Endothelial cell of umbilical vein (primary cell): Measurements from ENCODE around the gene THSD7A. TPM values are rescaled to one million over a fixed set of nuclear protein-coding genes. Genes with fewer than 3 reads are reported as not detected.

Experiments used
- BruUV-seq: library from RNA; stranded (reverse); fragments of 400-500 nt; replicated peaks from 2 replicates; lab custom pipeline; 2021; lab: Mats Ljungman, UMichigan
- CTCF ChIA-PET: fragments of 300-600, 350-600 bp; sonication (Branson Sonifier 250); formaldehyde crosslinking; loops from one replicate; lab custom pipeline; 2021; ENCODE audit warnings: antibody characterized with exemption, inconsistent platforms; lab: Charles Lee
- POLR2A ChIA-PET: fragments of 300-600, 350-600 bp; sonication (Branson Sonifier 250); formaldehyde crosslinking; loops from one replicate; lab custom pipeline; 2021; ENCODE audit warnings: antibody characterized with exemption, inconsistent platforms; lab: Charles Lee
- DNase-seq: peaks from one replicate; pipeline ENCODE4 v3.0.0-alpha.2; 2011; ENCODE audit warnings: low read depth, low spot score
- FAIRE-seq: peaks from 2 replicates; lab custom pipeline; 2011; peaks lifted over from hg19 to GRCh38; lab: Jason Lieb, UNC
- H2AFZ ChIP-seq: 2 replicates; pipeline ENCODE4 v1.6.0; 2012; ENCODE audit warnings: low read depth, low read length, control low read depth, inconsistent platforms
- H3K27ac ChIP-seq: 2 replicates; pipeline ENCODE4 v1.5.1; 2011; ENCODE audit warnings: low read depth, mild to moderate bottlenecking, control low read depth, low read length, moderate library complexity; ENCODE audit not compliant: insufficient read depth
- H3K27me3 ChIP-seq, 2 experiments: 2 replicates each; pipeline versions ENCODE4 v1.6.0 to v1.6.1; 2011; ENCODE audit warnings: low read length in 2 of 2, mixed read lengths in 1 of 2; ENCODE audit not compliant: control insufficient read depth in 2 of 2, insufficient read depth in 2 of 2
- H3K36me3 ChIP-seq, 2 experiments: 2 replicates in 1 of 2; 3 replicates in 1 of 2; pipeline ENCODE4 v1.5.1; 2011; ENCODE audit warnings: low read length in 2 of 2, mild to moderate bottlenecking in 1 of 2, moderate library complexity in 1 of 2; ENCODE audit not compliant: control insufficient read depth in 2 of 2, insufficient read depth in 2 of 2; ENCODE audit errors: extremely low read depth in 1 of 2
- H3K4me1 ChIP-seq: 3 replicates; pipeline ENCODE4 v1.5.1; 2011; ENCODE audit warnings: mild to moderate bottlenecking, low read length; ENCODE audit not compliant: control insufficient read depth, insufficient read depth; ENCODE audit errors: extremely low read depth
- H3K4me2 ChIP-seq: 2 replicates; pipeline ENCODE4 v1.6.1; 2011; ENCODE audit warnings: low read length, control low read depth, mixed read lengths; ENCODE audit not compliant: insufficient read depth
- H3K4me3 ChIP-seq, 3 experiments: fragments of 200-600 bp in 1 of 3; sonication (generic), shearing (Covaris generic) in 1 of 3; replicated peaks in 1 of 3; 2 replicates each; pipeline ENCODE4 v1.5.1; 2011 to 2016; ENCODE audit warnings: control low read depth in 3 of 3, low read length in 3 of 3, mild to moderate bottlenecking in 2 of 3, inconsistent platforms in 1 of 3, low read depth in 1 of 3, moderate library complexity in 1 of 3; ENCODE audit not compliant: insufficient read depth in 1 of 3
- H3K79me2 ChIP-seq: 2 replicates; pipeline ENCODE4 v1.6.0; 2012; ENCODE audit warnings: low read length, inconsistent platforms; ENCODE audit not compliant: control insufficient read depth, insufficient read depth
- H3K9ac ChIP-seq: replicated peaks from 2 replicates; pipeline ENCODE3; 2011; ENCODE audit warnings: low read length, control low read depth; ENCODE audit not compliant: insufficient read depth; ENCODE audit errors: extremely low read depth
- H3K9me1 ChIP-seq: replicated peaks from 3 replicates; pipeline ENCODE4 v1.6.0; 2011; ENCODE audit warnings: mild to moderate bottlenecking, low read length; ENCODE audit not compliant: control insufficient read depth, insufficient read depth; ENCODE audit errors: extremely low read depth
- H3K9me3 ChIP-seq: replicated peaks from 2 replicates; pipeline ENCODE4 v1.5.1; 2012; ENCODE audit warnings: low read length, inconsistent platforms; ENCODE audit not compliant: control insufficient read depth, insufficient read depth
- H4K20me1 ChIP-seq: replicated peaks from 2 replicates; pipeline ENCODE3; 2011; ENCODE audit warnings: mild to moderate bottlenecking, low read length; ENCODE audit not compliant: control insufficient read depth, insufficient read depth; ENCODE audit errors: extremely low read depth
- EZH2 ChIP-seq: IDR thresholded peaks from 2 replicates; pipeline ENCODE4 v1.6.1; 2012; ENCODE audit warnings: borderline replicate concordance, low read depth, mild to moderate bottlenecking, moderate library complexity, low read length, inconsistent platforms; ENCODE audit not compliant: severe bottlenecking
- FOS ChIP-seq: IDR thresholded peaks from 2 replicates; pipeline ENCODE4 v1.6.1; 2011; ENCODE audit warnings: mild to moderate bottlenecking, low read length, moderate library complexity, borderline replicate concordance; ENCODE audit not compliant: insufficient read depth
- GATA2 ChIP-seq: IDR thresholded peaks from 2 replicates; pipeline ENCODE4 v1.7.0; 2011; ENCODE audit warnings: low read depth, mild to moderate bottlenecking, moderate library complexity, mixed read lengths, low read length; ENCODE audit not compliant: insufficient read length, insufficient read depth
- JUN ChIP-seq: IDR thresholded peaks from 2 replicates; pipeline ENCODE4 v1.6.1; 2011; ENCODE audit warnings: borderline replicate concordance, low read depth; ENCODE audit not compliant: insufficient read length, insufficient read depth
- MYC ChIP-seq: IDR thresholded peaks from one replicate; pipeline ENCODE4 v1.6.1; 2011; ENCODE audit warnings: mild to moderate bottlenecking, low read depth, low read length
- POLR2A ChIP-seq: IDR thresholded peaks from 2 replicates; pipeline ENCODE4 v1.6.1; 2012; ENCODE audit warnings: low read depth, mild to moderate bottlenecking, control low read depth, low read length
- POLR2AphosphoS5 ChIP-seq: IDR thresholded peaks from 2 replicates; pipeline ENCODE4 v1.6.1; 2012; ENCODE audit warnings: low read depth, mild to moderate bottlenecking, control low read depth, low read length, moderate library complexity; ENCODE audit not compliant: insufficient read depth
- dilution Hi-C: fragments of 300-500 bp; cut with MboI; formaldehyde crosslinking; loops from one replicate; pipeline ENCODE4 v1.15.0; 2019; ENCODE audit warnings: low sequenced_read_pairs; ENCODE audit not compliant: extremely low pct_ligation_motif_present
- intact Hi-C: fragments of 100-400 bp; cut with micrococcal nuclease; formaldehyde crosslinking; loops from one replicate; pipeline ENCODE4 v1.10.0; 2022
- polyA plus RNA-seq, 4 experiments: library from polyadenylated mRNA; depleted of rRNA in 3 of 4; stranded (reverse) in 3 of 4; unstranded in 1 of 4; fragments of >200 nt; gene quantifications; 2 replicates each; pipeline versions ENCODE4 v1.2.1 to v1.2.3, GENCODE V29; 2011 to 2012; ENCODE audit warnings: missing spikeins in 1 of 4
- total RNA-seq: library from RNA; stranded (reverse); gene quantifications from 2 replicates; pipeline ENCODE4 v1.2.3, GENCODE V29; 2021
- TF ChIP-seq, protein P1 (sequence below), 2 donors: IDR thresholded peaks; 1 replicate in 1 of 2; 2 replicates in 1 of 2; pipeline ENCODE4 v1.5.1; 2011; ENCODE audit warnings: low read length in 2 of 2, mild to moderate bottlenecking in 2 of 2, moderate library complexity in 2 of 2, control low read depth in 1 of 2, inconsistent platforms in 1 of 2, low read depth in 1 of 2; ENCODE audit not compliant: insufficient read depth in 1 of 2; ENCODE audit errors: extremely low read depth in 1 of 2
- TF ChIP-seq, protein P2 (sequence below): IDR thresholded peaks from 2 replicates; pipeline ENCODE4 v1.6.1; 2011; ENCODE audit not compliant: insufficient read depth, insufficient read length

THSD7A gene
- total and polyA plus RNA-seq, 2 donors (not counting 3 experiments of a cell fraction or from before 2014, with no cell fraction given) = 3.3 to 12.7 TPM

DNA sequence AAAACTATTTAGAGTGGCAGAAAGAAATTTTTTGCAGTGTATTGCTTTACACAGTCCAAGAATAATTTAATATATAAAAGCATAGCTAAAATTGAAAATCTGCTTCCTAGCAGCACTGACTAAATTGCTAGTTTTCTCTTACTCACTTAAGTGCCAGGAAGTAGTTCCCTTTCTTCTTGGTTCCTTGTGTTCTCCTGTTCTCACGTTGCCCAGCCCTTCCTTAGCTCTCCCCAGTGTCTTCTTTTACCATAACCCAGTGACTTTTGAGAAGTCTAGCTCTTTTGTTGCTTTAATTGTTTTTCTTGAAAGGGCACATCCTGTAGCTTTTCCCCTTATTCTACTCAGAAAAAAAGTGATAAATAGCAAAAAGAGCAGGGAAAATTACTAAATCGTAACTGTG lies 215.5 kb downstream of the THSD7A start:
- dilution Hi-C loops (no loop called here), intact Hi-C loops (no loop called here)
- POLR2A ChIA-PET = no interaction called here
- Histone ChIP-seq H3K4me1 (peaks cover 7% of the 10 kb centered on the region), H3K4me3 (no peak overlapping the region), H2AFZ (peak overlapping the region; percentile 43), H3K27ac (no peak overlapping the region), H3K9me1 (no peaks in the 10 kb centered on the region), H3K27me3 (no peaks in the 10 kb centered on the region), H3K36me3 (no peaks in the 10 kb centered on the region), H3K4me2 (peak overlapping the region; percentile 3), H3K79me2 (no peaks in the 10 kb centered on the region), H3K9ac (no peak overlapping the region), H3K9me3 (no peaks in the 10 kb centered on the region), H4K20me1 (no peaks in the 10 kb centered on the region)
- DNase-seq (peak; percentile 67), FAIRE-seq (peak; percentile 33)
- TF ChIP-seq POLR2A = no peak
- no peak for TF ChIP-seq EZH2
- TF ChIP-seq, protein P1, sequence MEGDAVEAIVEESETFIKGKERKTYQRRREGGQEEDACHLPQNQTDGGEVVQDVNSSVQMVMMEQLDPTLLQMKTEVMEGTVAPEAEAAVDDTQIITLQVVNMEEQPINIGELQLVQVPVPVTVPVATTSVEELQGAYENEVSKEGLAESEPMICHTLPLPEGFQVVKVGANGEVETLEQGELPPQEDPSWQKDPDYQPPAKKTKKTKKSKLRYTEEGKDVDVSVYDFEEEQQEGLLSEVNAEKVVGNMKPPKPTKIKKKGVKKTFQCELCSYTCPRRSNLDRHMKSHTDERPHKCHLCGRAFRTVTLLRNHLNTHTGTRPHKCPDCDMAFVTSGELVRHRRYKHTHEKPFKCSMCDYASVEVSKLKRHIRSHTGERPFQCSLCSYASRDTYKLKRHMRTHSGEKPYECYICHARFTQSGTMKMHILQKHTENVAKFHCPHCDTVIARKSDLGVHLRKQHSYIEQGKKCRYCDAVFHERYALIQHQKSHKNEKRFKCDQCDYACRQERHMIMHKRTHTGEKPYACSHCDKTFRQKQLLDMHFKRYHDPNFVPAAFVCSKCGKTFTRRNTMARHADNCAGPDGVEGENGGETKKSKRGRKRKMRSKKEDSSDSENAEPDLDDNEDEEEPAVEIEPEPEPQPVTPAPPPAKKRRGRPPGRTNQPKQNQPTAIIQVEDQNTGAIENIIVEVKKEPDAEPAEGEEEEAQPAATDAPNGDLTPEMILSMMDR (IDR thresholded peaks at IDR 0.05; ENCODE audit: extremely low read depth in 1 of 2, insufficient read depth in 1 of 2, low read depth in 1 of 2, low read length in 2 of 2) = no peak
- no peak for TF ChIP-seq POLR2AphosphoS5
- TF ChIP-seq MYC = no peak
- no peak for TF ChIP-seq GATA2
- CTCF ChIA-PET = interaction anchor here (0.8 to 1.2 kb wide), 9 partner anchors 9 to 215 kb away, joined by 3 to 7 read pairs (median 3); no protein-coding TSS in a partner anchor
- BruUV-seq = no TSS peak

DNA sequence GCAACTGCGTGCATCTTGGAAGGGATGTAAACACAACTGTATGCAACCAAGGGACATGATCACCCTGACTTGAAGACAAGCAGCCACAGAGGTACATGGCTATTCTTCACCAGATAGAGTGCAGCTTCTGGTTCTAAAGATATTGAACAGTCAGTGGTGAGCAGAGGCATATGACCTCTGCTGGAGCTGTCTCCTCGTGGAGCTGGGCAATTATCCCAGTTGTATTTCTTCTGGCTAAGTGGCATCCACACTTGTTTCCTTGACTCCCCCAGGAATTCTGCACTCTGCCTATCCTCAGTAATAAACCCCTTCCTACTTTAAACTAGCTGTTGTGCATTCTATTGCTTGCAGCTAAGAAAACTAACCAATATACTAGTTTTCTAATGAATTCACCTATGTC lies 216.8 kb downstream of the THSD7A start:
- CTCF ChIA-PET = interaction anchor here (1.0 to 1.3 kb wide), 2 partner anchors 15 to 31 kb away, joined by 3 to 4 read pairs; no protein-coding TSS in a partner anchor
- H3K79me2 ChIP-seq = no peaks in the 10 kb centered on the region
- TF ChIP-seq JUN (no peak), FOS (no peak), MYC (no peak), GATA2 (no peak), POLR2A (no peak), EZH2 (no peak), POLR2AphosphoS5 (no peak)
- TF ChIP-seq, protein P1 (IDR thresholded peaks at IDR 0.05; ENCODE audit: extremely low read depth in 1 of 2, insufficient read depth in 1 of 2, low read depth in 1 of 2, low read length in 2 of 2) = no peak
- TF ChIP-seq, protein P2, sequence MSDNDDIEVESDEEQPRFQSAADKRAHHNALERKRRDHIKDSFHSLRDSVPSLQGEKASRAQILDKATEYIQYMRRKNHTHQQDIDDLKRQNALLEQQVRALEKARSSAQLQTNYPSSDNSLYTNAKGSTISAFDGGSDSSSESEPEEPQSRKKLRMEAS = no peak
- FAIRE-seq = no peak
- dilution Hi-C loops = no loop called here
- intact Hi-C loops = no loop called here
- H3K4me1 ChIP-seq = peaks cover 7% of the 10 kb centered on the region
- no peak overlapping the region for H3K9ac ChIP-seq
- POLR2A ChIA-PET = no interaction called here
- no peaks in the 10 kb centered on the region for H3K9me3 ChIP-seq
- H4K20me1 ChIP-seq = no peaks in the 10 kb centered on the region
- BruUV-seq = no TSS peak
- no peaks in the 10 kb centered on the region for H3K27me3 ChIP-seq
- H3K9me1 ChIP-seq = no peaks in the 10 kb centered on the region
- H2AFZ ChIP-seq = no peak overlapping the region
- DNase-seq = no peak
- no peaks in the 10 kb centered on the region for H3K36me3 ChIP-seq
- no peak overlapping the region for H3K4me3 ChIP-seq
- no peak overlapping the region for H3K4me2 ChIP-seq
- H3K27ac ChIP-seq = no peak overlapping the region
